HG03354 (cell line): ENCODE measurements around the gene KIAA1549.
"Not testable (repeated sequence)": the region's sequence is repeated elsewhere in the genome, so short reads cannot be mapped to it uniquely, and the experiment has no call there.

ENCODE experiments used
- ATAC-seq: cut with Tn5 transposase; IDR thresholded peaks from one replicate; pipeline ENCODE4 v1.9.1; 2021; ENCODE audit warnings: mild to moderate bottlenecking; ENCODE audit not compliant: unreplicated experiment, poor library complexity, severe bottlenecking

The KIAA1549 gene

GRCh38 chr7:138981332-138982203 is at the start of gene KIAA1549:
KIAA1549 (minus strand) TSS chr7:138981389; CDS start chr7:138981269, 120 bp downstream.
- ATAC-seq = peak; percentile 82

- ATAC-seq = no peak
These were observed 48.2 kb upstream of the KIAA1549 start for GRCh38 chr7:139029353-139029752.

DNA sequence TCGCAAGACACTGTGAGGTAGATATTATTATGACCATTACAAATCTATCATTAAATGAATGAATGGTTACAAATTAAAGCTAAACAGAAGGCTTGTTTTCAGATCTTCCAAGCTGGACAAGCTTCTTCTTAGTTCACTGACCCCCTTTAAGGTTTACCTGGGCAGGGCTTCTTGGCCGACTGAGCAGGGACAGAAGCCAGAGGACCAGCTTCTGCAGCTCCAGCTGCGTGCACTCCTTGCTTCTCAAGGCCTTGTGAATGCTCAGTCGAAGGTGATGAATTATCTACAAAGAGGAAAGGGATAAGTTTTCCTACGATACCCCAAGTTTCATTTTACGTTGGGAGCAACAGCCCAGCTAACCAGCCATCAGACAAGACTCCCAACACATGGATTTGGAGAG is 45.4 kb upstream of the KIAA1549 start:
- ATAC-seq = no peak

DNA sequence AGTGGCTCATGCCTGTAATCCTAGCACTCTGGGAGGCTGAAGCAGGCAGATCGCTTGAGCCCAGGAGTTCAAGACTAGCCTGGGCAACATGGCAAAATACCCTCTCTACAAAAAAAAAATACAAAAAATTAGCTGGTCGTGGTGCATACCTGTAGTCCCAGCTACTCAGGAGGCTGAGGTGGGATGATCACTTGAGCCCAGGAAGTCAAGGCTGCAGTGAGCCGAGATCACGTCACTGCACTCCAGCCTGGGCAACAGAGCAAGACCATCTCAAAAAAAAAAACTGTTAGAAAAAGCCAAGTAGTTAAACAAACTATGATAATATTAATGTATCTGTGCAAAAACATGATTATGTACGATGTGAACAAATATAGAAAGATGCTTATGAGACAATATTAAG is 44.7 kb upstream of the KIAA1549 start:
- ATAC-seq = not testable (repeated sequence)

GRCh38 chr7:139023076-139023475 is 41.9 kb upstream of the KIAA1549 start:
- ATAC-seq = no peak

- no peak for ATAC-seq
These were observed 41.1 kb upstream of the KIAA1549 start for GRCh38 chr7:139022286-139022685.

- ATAC-seq = no peak
These were observed 37.7 kb upstream of the KIAA1549 start for GRCh38 chr7:139018910-139019309.

DNA sequence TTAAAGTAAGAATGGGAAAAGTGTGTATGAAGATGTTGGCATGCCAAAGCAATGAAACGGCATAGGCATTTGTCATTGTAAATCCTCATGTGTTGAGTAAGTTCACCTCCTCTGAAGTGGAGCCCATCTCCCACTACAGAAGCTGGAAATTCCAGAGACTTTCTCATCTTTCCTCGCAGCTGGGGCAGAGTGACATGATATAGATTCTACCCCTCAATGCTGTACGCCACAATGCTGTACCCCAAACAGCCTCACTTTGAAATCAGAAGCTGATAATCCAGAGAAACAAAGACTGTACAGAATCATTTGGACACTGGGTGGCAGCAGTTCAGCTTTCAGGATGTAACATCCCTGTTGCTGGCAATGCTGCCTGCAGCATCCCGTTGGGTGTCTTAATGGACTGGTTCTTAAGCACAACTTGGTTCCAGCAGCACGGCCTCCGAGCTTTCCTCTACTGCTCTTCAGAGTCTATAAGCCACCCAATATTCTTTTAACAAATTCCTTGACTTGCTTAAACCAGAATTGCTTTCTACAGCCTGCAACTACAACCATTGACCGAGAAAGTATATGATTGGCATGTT is 35.8 kb upstream of the KIAA1549 start:
- ATAC-seq = peak; percentile 95

GRCh38 chr7:139011373-139011772 is 30.2 kb upstream of the KIAA1549 start:
- no peak for ATAC-seq

DNA sequence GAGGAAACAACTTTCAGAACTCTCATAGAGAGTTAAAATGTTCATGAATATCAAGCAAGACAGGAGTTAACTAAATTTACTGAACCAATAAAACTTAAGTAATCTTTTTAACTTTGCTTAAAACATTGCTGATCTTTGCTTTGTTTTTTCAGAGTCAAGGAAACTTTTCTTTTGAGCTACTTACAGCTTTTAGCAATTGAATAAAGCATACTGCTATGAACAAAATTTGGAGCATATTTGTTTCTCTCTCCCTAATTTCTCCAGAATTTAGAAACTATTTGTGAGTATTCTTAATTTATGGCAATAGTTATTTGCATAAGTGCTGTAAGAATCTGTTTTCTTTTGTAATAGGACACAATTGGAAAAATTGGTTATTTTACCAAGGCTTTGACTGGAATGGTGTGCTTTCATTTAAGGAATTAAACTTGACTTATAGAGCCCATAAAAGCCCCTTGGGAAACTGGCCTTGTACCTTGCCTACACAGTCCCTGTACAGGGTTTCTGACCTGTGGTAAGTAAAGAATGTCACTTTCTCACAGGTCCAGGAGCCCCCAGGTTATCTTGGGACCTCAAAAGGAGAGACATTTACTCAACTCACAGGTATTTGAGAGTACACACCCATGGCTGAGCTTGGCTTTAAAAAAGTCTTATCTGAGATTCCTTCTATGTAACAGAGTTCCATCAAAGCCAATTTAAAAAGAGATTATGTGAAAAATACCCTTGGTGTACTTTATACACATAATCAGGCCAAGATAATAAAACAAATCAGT is 23.3 kb upstream of the KIAA1549 start:
- no peak for ATAC-seq

- ATAC-seq = no peak
These were observed 18.2 kb upstream of the KIAA1549 start for GRCh38 chr7:138999414-138999813.

DNA sequence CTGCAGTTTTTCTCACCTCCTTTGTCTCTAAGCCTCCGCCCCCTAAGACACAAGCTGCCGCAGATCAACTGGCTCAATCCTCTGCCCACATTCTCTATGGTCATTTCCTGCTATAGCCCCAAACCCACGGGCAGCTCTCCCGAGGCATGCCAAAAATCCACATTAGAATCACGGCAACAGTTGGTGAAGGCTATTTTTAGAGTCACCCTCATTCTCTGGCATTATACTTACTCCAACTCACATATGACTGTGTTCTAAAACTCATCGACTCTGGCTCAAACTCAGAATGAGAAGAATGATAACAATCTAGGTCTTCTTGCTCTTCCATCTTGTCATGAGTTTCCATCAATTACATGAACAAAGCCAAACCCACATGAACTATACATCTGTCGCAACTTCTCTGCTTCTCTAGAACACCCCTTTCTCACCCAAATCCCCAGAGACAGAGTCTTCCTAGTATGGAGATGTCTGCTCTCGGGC is 10.9 kb upstream of the KIAA1549 start:
- no peak for ATAC-seq

GRCh38 chr7:138987686-138988085 is 6.5 kb upstream of the KIAA1549 start:
- ATAC-seq = no peak

- ATAC-seq = no peak
These were observed 1.0 kb upstream of the KIAA1549 start for GRCh38 chr7:138982204-138982623.

DNA sequence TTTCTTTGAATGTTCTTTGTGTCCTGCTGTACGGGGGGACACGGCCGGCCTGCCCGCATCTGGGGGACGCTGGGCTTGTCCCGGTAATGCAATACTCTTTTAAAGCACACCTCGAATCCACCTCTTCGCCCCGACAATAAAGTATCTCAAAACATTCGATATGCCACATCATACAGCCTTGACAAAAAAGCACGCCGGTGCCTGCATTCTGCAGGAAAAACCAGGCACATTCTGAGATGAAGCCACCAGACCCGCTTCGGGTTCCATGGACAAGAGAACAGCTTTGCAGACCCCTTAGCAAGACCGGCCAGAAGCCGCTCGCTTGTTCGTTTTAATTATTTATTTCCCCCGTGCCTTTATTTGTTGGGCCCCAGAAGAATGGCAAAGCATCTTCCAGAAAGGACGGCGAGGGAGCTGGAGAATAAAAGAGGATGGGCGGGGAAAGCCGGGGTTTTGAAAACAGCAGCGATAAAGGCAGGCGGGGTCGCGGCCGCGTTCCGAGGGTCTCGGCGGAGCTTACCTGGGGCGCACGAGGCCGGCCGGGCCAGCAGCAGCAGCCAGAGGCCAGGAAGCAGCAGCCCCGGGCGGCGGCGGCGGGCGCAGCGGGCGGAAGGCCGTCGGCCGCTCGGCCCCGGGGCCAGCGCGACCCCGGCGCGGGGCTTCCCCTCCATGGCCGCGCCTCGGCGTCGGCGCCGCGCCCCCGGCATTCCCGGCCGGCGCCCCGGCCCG is 462 bp downstream of the KIAA1549 start:
- ATAC-seq = peak; percentile 38

GRCh38 chr7:138979988-138980562 is 1.1 kb downstream of the KIAA1549 start:
- ATAC-seq = no peak

GRCh38 chr7:138979226-138979979 is 1.8 kb downstream of the KIAA1549 start:
- ATAC-seq = peak; percentile 46

DNA sequence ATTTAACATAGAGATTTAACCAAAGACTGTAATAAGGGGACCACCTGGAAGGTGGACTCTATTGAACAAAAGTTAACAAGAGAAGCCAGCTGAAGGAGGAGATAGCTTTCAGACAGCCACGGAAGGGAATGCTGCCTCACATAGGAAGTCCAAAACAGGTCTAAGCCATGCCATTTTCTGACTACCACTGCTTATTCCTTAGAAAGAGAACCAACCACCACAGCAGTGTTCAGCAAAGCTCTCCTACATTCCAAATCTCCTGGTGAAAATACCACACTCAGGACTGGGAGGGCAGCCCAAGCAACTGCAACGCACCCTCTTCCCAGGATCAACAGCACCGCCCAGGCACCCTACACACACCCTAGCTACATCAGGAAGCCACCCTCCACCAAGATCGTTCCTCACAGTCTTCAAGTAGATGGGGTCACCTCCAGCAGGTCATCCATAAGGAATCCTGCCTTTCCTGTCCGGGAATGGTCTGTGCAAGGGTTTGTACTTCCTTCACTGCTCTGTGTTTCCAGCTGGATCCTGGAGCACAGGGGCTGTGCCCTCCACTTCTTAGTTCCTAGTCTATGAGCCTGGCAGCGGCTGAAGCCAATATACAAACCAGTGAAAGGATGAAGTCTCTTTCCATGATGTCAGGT is 2.5 kb downstream of the KIAA1549 start:
- no peak for ATAC-seq
